ENCODE data around the gene KRT14. TPM values are rescaled to one million over a fixed set of nuclear protein-coding genes. Genes with fewer than 3 reads are reported as not detected.
"Not testable (repeated sequence)": the region's sequence is repeated elsewhere in the genome, so short reads cannot be mapped to it uniquely, and the experiment has no call there.

The KRT14 gene
- polyA plus RNA-seq, 1 donor, result not detected

DNA sequence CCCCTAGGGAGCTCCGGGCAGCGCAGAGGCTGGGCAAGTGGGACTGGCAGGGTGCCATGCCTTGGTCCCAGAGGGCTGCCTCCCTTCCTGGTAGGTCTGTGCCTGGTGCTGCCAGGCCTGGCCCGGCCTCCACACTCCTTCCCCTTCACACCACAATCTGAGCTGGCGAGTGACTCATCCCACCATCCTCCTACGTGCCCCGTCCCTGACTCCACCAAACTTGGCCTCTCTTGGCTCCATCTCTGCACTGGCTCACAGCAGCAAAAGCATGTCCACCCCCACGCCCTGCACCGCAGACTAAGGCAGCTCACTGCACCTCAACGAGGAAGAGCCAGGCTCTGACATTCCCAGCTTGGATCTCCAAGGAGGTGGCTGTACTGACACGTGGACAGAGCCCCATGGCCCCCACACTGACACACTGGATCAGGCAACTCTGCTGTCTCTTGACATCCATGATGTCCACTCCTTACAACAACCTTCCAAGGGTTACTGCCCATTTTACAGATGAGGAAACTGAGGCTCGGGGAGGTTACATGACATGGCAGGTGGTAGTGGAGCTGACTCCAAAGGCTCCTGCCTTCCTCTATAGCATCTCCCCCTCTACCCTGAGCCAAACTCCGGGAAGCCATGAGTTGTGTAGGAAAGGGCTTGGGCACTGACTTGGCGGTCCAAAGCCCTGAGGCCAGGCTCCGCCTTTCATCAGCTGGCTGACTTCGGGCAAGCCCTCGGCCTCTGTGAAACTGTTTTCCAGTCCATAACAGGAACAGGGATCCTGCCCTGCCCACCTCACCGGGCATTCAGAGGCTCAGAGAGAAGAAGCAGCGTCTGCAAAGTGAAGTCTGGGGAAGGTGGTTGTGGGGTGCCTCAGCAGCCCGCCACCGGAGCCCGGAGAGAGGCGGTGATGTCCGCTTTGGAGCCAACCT lies 38.5 kb downstream of the KRT14 start:
- no peak for DNase-seq

DNA sequence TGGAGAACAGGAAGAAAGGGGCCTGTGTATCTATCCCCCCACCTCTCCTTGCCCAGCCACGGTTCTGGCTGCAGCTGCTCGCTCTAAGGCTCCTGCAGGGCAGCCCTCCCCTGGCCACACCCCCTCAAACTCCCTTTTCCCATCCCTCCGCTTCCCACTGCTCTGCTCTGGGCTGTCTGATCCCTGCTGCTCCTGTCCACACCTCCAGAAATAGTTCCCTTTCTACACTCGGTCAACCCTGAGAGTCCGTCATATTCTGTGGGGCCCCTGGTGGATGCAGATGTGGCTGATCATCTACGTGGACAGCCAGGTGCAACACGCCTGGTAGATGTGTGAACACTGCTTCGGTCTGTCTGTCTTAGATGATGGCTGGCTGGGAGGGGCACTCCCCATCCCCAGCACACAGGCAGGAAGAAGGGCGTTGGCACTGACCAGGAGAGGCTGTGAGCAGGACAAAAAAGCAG lies 39.3 kb downstream of the KRT14 start:
- DNase-seq, result no peak

DNA sequence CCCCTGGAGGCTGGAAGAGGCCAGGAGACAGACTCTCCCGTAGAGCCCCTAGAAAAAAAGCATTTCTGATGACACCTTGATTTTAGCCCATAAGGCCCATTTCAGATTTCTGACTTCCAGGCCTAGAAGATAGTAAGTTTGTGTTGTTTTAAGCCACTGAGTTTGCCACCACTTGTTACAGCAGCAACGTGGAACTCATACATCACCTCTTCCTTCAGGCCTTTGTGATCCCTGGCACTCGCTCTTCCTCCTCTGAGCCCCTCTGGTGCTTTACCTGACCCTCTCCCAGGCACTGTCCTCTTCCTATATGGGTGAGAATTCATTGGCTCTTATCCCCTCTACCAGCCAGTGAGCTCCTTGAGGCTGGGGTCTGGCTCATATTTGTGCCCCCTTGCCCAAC lies 39.9 kb downstream of the KRT14 start:
- no peak for DNase-seq

DNA sequence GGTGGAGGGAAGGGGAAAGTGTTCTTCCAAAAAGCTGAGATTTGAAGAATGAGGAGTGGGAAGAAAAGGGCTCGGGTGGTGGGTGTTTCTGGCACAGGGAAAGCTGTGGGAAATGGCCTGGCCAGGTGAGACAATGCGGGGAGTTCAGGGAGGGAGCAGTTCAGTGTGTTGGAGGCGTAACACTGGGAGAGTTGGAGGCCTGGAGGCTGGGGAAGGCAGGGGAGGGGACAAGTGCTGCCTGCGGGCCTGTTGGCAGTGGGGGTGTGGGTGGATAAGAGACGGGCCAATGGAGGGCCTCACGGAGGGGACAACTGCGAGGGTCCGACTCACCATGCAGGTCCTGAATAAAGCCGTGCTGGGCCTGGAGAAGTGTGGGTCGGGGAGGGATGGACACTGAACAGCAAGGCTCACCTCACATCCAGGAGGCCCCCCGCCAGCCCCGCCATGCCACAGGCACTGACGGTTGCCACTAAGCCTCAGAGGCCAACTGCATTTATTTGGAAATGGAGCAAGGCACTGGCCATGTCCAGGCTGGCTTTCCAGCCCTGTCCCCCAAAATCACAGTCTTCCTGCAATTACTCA lies 40.8 kb downstream of the KRT14 start:
- DNase-seq, result no peak

DNA sequence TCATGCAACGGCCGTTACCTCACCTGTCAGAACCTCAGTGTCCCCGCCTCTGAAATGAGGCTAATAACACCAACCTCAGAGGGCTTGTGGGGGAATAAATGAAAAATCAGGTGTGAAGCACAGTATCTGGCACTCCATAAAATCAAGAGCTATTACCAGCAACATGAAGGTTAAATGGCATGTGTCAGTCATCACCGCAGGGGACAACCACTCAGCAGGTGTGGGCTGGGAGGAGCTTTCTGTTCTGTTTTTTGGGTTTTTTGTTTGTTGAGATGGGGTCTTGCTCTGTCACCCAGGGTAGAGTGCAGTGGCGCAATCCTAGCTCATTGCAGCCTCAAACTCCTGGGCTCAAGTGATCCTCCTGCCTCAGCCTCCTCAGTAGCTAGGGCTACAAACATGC lies 41.8 kb downstream of the KRT14 start:
- no peak for DNase-seq

DNA sequence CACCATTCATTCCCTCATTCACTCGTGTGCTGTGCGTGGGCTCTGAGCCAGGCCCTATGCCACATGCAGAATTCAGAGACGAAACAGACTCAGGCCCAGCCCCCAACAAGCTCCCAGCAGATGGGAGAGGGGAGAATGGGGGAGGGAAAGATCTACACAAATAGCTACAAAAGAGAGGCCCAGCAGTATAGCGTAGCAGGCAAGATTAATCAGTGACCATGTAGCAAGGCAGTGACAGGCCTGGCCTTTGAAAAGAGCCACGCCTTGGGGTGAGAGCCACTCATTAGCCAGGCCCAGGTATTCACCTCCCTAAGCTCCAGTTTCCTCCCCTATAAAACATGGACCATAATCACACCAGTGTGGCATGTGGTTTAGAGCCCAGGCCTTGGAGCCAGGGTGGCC lies 42.2 kb downstream of the KRT14 start:
- no peak for DNase-seq

DNA sequence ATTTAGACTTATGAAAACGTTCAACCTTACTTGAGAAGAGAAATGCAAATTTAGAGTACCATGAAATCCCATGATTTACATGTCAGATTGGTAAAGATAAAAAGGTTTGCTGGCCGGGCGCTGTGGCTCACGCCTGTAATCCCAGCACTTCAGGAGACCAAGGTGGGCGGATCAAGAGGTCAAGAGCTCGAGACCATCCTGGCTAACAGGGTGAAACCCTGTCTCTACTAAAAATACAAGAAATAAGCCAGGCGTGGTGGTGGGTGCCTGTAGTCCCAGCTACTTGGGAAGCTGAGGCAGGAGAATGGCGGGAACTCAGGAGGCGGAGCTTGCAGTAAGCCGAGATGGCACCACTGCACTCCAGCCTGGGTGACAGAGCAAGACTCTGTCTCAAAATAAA lies 43.9 kb downstream of the KRT14 start:
- not testable (repeated sequence) for DNase-seq

DNA sequence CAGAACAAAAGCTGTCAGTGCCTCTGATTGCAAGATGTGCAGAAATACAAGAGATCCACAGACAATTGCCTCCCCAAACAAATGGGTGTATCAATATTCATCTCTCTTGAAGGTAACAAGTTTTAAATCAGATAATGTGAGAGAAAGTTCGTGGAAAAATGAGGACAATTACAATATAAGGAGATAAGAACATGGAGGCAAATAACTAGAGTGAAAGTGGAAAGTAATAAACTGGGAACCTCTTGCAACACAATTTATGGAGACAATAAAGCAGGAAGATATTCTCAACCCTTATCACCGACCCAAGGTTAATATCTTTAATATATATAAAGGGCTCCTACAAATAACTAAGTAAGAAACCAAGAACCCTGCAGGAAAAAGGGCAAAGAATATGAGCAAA lies 44.3 kb downstream of the KRT14 start:
- no peak for DNase-seq

DNA sequence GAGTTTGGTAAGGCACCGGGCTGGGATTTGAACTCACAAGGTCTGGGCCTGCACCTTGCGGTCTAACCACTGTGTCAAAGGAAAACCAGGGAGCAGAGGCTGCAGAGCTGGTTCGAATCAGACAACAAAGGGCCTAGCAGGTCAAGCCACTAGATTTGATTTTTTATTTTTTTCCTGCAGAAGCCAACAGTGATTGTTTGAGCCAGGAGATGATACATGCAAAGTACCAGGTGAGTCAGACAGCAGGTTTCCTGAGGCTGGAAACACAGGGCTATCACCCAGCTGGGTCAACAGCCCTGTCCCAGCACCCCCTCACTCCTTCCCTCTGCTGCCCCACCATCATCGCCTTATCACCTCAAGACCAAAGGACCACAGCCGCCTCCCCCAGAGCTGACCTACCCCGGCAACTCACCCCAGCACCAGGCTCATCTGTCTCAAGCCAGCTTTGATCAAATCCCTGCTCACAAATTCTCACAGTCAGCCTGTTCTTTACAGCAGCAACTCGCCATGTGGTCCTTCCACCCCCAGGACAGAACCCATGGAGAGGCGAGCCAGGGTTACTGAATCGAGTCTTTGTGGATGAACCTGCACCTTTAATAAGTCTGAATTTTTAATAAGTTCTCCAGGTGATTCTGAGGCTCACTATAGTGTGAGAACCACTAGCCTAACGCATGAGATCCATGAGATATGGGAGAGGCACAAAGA lies 45.6 kb downstream of the KRT14 start:
- DNase-seq, result no peak

DNA sequence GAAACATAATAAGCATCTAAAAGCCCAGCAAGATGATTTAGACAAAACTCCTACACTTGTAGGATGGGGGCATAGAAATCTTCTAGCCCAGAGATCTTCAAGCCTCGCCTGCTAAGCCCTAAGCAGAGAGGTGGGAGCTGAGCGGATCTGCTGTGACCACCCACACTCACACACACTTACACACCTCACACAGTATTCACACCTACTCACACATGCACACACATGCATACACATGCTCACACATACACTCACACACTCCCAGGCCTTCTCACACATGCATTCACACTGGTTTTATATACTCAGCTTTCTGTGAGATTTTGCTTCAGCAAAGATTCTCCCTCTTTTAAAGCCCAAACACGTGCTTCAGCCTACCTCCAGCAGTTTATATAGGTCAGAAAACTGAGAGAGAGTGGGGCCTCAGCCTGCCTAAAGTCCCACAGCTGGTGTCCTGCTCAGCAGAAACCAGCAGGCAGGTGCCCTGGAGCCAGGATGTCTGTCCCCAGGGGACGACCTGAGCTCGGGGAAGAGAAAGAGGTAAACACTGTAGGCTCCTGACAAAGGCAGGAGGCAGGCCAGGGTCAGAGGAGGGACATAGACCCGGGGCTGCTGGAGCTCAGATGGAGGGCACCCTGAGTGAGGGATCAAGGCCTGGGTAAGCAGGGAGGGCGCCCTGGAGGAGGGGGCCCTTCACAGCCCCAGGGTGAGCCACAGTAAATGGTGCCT lies 46.6 kb downstream of the KRT14 start:
- DNase-seq, result no peak

DNA sequence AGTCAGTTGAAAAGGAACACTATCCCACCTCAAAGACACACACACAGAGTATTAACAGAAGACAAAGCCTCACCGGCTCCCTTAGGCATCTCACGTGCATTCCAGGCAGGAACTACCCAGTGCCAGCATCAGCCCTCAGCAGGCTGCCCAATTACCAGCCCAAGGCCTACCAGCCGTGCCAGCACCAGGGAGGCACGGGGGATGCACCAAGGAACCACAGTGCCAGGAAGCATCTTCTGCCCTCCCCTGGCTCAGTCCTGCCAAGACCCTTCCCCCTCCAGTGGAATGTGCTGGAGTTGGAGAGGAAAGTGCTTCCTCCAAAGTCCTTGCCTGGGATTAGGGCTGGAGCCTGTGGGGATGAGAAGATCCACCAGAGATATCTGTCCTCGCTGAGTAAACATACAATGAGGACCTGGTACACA lies 47.6 kb downstream of the KRT14 start:
- no peak for DNase-seq

DNA sequence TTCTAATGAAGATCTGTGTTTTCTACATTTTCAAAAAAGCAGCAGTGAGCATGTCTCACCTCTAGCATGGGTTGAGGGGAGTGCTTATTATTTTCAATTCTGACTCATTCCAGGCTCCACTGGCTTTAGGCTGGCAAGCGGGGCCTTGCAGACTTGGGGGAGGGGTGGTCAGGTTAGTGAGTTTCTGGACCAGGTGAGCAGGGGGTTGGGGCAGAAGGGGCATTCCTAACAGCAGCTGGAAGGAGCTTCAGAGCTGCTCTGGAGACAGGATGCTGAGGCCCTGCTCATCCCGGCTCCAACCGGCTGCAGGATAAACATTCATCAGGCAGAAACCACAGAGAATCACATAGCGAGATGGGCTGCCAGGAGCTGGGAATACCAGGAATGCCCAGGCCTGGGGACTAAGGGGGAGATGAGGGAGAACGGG lies 48.1 kb downstream of the KRT14 start:
- no peak for DNase-seq

DNA sequence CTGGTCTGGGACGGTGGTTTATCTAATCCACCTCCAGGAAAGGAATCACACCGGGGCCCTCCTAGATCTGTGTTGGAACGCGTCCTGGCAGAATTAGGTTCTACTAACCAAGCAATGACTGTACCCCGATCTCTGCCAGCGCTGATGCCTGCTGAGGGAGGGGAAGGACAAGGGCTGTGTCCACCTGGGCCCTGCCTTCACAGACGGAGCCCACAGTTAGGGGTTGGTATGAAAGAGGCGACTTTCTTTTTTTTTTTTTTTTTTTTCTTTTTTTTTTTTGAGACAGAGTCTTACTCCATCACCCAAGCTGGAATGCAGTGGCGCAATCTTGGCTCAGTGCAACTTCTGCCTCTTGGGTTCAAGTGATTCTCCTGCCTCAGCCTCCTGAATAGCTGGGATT lies 48.7 kb downstream of the KRT14 start:
- DNase-seq, result no peak

DNA sequence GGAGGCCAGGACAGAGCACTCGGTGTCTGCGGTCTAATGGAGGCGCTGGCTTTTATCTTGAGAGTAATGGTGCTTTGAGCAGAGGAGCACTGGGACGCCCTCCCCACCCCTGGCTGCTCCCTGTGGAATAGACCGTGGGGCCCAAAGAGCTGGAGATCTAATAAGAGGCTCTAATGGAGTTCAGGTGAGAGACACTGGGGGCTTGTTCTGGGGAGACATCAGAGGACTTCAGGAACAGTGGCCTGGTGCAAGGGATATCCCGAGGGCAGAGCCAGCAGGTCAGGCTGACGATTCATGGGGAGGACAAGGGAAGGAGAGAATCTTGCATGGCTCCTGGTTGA lies 49.1 kb downstream of the KRT14 start:
- no peak for DNase-seq

DNA sequence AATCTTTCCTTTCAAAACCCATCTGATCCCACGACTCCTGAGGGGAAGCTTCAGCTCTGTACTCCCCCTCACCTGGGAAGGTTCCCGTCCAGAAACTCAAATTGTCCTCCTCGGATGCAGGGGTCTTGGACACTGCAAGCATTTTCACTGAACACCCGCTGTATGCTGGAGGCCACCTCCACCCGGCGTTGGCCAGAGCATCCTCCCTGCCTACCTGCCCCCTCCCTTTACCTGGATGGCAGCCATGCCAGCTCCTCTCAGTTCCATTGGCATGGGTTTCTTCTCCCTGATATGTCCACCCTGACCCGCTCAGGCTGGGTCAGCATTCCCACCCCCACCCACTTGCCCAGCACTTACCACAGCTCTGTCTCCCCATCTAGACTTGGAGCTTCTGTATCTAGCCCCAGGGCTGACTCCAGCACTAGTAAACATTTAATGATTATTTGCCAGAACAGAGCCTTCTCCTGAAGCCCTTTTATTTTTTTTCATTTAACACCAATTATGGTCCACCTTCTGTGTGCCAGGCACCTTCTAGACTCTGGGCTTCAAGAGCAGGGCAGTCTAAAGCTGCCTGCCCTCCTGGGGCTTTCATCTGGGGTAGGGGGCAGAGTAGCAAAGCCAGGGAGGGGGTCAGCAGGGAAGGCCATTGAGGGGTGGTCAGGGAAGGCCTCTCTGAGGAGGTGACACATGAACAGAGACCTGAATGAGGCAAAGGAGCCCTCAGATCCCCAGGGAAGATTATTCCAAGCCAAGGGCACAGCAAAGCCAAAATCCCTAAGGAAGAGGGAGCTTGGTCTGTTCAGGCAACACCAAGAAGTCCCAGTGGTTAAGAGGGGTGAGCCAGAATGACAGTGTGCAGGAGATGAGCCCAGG lies 49.7 kb downstream of the KRT14 start:
- DNase-seq, result no peak

DNA sequence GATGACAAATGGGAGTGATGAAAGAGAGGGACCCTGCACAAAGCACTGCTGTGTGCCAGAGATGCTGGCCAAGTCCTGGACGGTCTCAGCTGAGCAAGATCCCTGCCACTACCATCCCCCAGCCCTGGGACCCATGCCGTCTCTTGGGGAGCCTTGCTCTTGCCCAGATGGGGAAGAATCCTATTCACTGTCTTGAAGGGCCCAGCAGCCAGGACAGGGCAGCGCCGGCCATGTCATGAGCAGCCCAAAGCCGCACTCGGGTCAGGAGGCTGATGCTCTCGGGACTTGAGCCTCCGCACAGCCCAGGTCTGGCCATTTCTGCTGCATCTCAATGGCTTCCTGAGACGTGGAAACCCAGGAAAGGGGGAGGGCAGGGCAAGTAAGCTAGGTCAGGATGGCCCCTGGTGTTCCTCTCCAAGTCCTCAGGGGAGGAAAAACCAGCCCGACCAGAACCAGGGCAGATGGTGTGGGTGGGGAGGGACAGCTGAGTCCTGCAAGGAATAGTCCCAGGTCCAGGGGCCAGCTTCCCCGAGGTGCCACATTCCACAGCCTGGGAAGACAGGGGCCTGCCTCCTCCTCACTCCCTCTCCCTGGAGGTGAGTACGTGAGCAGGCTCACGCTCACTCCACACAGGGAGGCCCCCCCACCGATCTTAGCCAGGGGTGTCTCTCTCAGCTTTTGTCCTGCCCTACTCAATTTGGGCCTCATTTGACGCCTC lies 50.8 kb downstream of the KRT14 start:
- no peak for DNase-seq

DNA sequence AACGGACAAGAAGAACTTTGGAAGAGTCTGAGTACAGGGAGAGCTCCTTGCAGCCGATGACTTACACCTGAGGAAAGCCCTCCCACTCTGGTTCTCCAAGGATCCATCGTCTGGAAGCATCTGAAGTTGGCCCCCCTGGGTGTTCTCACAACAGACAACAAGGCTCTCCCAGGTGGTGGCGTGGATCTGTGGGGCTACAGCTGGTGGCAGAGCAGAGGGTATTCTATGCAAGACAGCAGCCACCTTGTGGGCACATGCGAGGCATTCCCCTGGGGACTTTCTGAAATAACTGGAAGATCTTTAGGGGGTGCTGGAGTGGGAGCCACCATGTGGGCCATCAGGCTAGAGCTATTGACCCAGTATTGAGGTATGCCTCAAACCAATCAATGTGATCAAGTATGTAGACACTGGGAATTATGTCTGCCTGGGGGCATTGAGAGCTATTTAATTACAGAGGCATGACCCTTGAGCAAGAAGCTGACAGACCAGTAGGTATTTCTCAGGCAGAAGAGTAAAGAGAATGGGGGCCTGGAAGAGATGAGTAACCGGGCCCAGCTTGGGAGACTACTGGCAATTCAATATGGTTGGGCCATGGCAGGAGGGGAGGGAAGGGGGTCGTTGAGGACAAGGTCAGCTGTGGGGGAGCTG lies 51.7 kb downstream of the KRT14 start:
- DNase-seq, result no peak

DNA sequence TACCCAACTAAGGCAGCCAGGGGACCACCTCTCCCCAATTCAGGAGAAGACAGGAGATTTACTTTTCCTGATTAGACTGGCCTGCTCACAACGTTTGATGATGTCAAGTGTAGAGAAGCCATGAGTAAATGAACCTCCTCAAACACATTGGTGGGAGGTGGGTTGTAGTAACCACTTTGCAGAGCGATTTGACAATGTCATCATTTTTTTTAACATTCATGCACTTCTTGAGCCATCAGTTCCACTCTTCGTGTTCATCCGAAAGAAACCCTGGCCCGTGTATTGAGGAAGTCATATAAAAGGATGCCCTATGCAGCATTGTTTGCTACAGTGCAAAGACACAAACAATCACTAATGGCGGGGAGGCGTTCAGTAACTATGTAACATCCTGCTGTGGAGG lies 53.1 kb downstream of the KRT14 start:
- DNase-seq, result no peak

DNA sequence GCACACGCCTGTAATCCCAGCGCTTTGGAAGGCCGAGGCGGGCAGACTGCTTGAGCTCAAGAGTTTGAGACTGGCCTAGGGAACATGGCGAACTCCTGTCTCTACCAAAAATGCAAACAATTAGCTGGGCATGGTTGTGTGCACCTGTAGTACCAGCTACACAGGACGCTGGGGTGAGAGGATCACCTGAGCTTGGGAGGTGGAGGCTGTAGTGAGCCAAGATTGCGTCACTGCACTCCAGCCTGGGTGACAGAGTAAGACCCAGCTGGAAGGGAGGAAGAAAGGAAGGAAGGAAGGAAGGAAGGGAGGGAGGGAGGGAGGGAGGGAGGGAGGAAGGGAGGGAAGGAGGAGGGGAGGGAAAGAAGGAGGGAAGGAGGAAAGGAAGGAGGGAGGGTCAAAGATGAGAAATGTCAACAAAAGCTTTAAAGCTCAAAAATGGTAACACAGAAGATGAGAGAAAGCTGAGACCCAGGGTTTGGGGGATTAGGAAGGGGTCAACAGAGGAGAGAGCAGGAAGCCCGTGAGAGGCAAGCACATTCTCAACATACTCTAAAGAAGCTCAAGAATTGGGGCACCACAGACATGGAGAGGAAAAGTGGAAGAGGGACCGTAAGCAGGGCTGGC lies 53.6 kb downstream of the KRT14 start:
- DNase-seq, result no peak

Measured in left kidney (tissue), 2 donors.